HTR-8/SVneo (cell line): Measurements from ENCODE around the gene SLC15A3.
"Not testable (repeated sequence)": the region's sequence is repeated elsewhere in the genome, so short reads cannot be mapped to it uniquely, and the experiment has no call there.

Experiments used
- DNase-seq: peaks from one replicate; pipeline ENCODE4 v3.0.0; 2011; ENCODE audit warnings: low spot score, mixed read lengths; ENCODE audit not compliant: insufficient read length
- FAIRE-seq: peaks from 2 replicates; lab custom pipeline; 2011; peaks lifted over from hg19 to GRCh38; lab: Jason Lieb, UNC

The SLC15A3 gene

DNA sequence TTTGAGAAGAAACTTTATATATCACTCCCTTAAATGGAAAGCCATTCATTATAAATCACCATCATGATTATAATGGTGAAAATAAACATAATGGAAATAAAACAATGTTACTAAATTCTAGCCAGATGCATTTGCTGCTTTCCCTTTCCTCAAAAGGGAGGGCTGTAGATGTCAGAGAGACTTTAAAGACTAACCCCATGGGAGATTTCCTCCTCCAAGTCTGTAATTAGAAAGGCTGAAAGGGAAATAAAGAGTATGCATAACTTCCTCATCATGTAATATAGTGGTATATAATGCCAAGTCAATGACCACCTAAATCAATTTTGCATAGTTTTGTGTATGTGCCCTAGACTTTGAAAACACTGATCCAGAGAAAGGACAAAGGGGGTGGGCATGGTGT lies 25.9 kb upstream of the SLC15A3 start:
- FAIRE-seq = no peak
- no peak for DNase-seq

DNA sequence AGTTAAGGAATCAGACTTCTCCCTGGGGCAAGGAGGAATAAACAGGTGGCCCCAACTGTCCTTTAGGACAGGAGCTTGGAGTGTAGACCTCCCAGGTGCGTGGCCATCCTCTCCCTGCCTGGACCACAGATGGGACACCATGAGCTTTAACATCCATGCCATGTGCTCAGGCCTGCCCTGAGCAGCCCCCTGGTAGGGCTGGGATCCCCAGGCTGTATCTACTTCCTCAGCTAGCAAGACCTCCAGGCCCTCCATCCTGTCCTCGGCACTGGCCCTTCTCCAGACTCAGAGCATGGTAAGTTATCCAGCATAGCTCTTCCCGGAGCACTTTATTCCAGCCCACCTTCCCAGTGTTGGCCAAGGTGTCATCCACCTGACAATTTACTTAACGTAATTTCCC lies 25.2 kb upstream of the SLC15A3 start:
- DNase-seq (no peak), FAIRE-seq (no peak)

DNA sequence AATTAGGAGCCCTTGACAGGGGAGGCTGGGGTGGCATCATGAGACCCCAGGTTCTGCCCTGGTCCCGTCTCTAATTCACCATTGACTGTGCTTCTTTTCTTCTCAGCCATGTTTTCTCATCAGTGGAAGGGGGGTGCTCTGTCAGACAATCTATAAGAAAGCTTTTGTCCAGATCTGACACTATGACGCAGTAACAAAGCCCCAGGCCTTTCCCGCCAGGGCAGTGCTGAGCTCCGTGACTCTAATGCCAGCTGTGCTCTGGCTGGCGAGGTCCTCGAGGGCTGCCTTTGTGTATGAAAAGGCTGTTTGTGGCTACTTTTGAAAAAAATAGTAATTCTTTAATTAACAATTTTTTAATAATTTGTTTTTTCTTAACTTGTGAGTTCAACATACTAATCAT lies 22.8 kb upstream of the SLC15A3 start:
- DNase-seq = no peak
- no peak for FAIRE-seq

- FAIRE-seq = not testable (repeated sequence)
These were observed 22.3 kb upstream of the SLC15A3 start for GRCh38 chr11:60974316-60974715.

DNA sequence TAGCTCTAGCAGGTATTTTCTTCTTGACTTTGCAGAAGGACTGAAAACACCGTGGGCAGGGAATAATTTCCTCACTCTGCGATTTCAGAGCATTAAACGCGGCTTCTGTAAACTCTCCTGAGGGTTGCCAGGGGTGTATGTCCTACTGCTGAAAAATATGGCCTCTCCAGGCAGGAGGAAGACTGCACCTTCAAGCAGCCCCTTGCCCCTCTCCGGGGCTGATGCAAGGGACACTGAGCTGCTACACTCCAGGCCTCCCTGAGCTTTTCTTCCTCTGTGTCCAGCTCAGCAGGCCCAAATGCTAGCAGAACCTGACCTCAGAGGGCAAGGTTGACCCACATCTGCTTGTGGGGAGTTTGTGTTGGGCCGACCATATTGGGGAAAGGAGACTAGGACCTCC lies 21.7 kb upstream of the SLC15A3 start:
- no peak for DNase-seq
- no peak for FAIRE-seq

More at GRCh38 chr11:60974316-60974715, 22.3 kb upstream of the SLC15A3 start:
- DNase-seq = not testable (repeated sequence)

DNA sequence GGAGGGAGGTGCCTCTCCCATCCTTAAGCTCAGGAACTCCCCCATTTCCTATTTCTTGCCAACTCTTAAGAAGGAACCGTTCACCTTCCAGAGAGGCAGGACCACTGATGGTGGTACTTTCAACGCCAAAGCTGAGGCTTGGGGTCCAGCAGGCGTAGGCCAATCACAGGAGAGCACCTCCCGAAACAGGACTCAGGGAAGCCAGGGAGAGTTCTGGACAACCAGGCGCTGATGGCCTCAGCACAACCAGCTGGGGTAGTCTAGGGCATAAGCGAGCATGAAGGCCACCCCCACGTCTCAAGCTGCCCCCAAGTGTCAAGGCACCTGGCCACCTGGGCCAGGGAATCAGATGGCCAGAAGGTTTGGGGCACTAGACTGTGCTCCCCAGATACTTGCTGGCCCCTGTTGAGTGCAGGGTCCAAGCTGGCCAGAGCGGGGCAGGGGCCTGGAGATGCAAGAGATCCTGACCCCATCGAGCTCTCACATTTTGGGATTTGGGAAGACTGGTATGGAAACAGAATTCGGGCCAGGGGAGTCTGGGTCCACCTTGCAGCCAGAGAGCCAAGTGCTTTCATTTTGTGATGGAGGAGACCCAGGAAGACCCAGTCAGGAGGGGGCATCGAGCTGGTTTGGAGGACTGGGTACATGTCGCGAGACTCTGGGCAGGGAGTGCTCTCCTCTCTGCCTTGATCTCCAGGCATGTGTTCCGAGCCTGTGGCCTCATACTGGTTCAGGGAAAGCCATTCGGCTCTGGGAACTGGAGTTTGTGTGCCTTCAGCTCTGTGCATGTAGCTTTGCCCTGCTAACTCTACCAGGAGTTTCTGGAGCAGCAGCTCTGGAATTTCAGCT lies 20.4 kb upstream of the SLC15A3 start:
- FAIRE-seq (no peak), DNase-seq (no peak)

DNA sequence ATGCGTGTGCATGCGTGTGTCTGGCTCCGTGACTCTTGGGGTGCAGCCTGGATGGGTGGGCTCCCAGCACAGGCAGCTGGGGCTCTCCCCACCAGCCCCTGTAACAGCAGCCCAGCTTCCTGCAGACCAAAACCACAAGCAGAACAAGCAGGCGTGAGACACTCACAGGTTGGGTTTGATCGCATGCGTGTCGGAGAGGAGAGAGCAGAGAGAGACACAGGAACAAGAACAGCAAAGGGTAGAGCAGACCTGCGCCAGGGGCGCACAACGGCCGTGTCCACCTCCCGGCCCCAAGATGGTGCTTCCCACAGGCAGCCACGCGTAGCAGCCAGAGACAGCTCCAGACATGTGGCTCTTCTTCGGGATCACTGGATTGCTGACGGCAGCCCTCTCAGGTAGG lies 19.5 kb upstream of the SLC15A3 start, which contains the start of gene CD6:
CD6 (plus strand) TSS at position 161 of the 400 bp plus-strand sequence; CDS start at position 347, 186 bp downstream.
- DNase-seq (no peak), FAIRE-seq (no peak)

GRCh38 chr11:60970890-60971289 lies 18.9 kb upstream of the SLC15A3 start:
- FAIRE-seq = no peak
- no peak for DNase-seq

GRCh38 chr11:60970369-60970774 lies 18.4 kb upstream of the SLC15A3 start:
- FAIRE-seq (no peak), DNase-seq (no peak)

GRCh38 chr11:60968223-60968622 lies 16.2 kb upstream of the SLC15A3 start:
- FAIRE-seq = no peak
- no peak for DNase-seq

DNA sequence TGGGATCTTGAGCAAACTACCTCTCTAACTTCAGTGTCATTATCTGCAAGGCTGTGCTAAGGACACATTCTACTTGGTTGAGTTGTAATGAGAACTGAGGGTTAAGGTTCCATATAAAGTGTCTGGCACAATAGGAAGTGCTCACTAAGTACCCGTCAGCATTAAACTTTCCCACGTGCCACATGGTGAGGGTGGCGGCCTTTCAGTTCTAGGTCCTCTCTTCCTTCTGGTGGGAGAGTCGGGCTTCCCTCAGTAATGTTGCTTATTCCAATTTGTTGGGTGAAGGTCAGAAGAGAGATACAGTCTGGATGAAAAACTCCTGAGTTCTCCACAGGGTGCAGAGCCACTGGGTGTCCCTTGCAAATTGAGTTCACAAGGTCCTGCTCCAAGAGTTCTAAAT lies 14.9 kb upstream of the SLC15A3 start:
- DNase-seq (no peak), FAIRE-seq (no peak)

- DNase-seq (no peak), FAIRE-seq (no peak)
These were observed 12.8 kb upstream of the SLC15A3 start for GRCh38 chr11:60964801-60965200.

- FAIRE-seq = no peak
- no peak for DNase-seq
These were observed 8.4 kb upstream of the SLC15A3 start for GRCh38 chr11:60960405-60960804.

GRCh38 chr11:60959431-60959830 lies 7.5 kb upstream of the SLC15A3 start:
- DNase-seq = no peak
- FAIRE-seq = no peak

- no peak for DNase-seq
These were observed 5.2 kb upstream of the SLC15A3 start for GRCh38 chr11:60957188-60957587.

DNA sequence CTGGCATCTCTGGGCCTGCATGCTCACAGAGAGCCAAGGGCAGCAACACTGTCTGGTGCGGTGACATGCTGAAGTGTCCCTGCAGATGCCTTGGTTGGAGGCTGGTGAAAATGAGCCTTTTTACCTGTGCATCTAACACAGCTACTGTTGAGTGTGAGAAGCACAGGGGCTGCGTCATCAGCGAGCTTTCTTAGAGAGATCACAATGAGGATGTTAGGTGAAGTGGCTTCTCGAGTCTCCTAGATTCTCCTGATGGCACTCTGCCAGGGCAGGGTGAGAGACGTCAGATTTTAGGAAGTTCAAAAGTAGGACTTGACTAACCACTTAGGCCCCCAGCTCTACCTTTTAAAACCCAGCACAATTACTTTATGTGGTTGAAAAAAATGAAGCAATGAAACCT lies 3.6 kb upstream of the SLC15A3 start:
- no peak for FAIRE-seq

More at GRCh38 chr11:60957188-60957587, 5.2 kb upstream of the SLC15A3 start:
- no peak for FAIRE-seq

DNA sequence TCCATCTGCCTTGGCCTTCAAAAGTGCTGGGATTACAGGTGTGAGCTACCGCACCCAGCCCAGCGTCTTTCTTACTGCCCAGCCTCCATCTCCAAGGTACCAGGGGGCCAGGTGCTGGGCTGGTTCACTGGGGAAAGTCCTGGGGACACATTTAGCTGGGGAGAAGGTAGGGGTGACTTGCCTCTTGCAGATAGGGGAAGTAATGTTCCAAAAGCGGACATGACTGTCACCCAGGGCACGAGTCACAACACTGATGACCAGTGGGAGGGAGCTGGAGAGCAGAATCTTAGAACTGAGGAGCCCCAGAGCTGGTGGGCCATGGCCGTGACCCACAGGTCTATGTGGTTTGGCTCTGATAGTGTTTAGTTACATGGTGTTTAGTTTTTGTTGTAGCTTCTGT lies 2.4 kb upstream of the SLC15A3 start:
- FAIRE-seq (no peak), DNase-seq (no peak)

More for the DNA sequence above, 3.6 kb upstream of the SLC15A3 start:
- no peak for DNase-seq

DNA sequence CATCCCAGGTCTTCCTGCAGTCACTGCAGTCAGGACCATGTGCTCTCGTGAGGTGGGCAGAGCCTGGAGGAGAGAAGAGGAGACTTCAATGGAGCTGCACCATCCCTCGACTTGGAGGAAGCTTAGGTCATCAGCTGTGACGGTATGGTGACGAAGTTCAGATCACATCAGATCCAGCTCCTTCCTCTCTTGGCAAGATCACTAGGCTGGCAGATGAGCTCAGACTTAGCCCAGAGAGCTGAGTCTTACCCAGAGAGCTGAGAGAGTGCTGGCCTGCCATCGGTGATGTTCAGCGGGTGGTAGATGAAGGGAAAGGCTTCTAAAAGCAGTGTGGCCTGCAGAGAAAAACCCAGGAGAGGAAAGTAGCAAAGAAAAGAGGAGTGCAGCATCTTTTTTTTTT lies 1.8 kb upstream of the SLC15A3 start:
- no peak for DNase-seq
- no peak for FAIRE-seq

GRCh38 chr11:60952742-60953170 lies 780 bp upstream of the SLC15A3 start:
- DNase-seq = no peak

DNA sequence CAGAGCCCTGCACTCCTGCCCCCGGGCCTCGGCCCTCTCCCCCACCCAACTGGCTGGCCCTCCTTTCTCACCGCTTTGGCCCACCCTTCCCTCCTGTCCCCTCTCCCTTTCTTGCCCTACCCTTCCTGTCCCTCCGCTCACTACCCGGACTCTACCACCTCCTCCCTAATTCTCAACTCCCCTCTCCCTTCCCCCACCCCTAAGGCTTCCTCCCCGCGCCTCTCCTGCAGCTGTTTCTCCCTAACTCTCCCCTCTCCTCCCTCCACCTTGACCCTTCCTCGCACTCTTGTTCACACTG lies 421 bp downstream of the SLC15A3 start:
- DNase-seq (no peak), FAIRE-seq (no peak)

More at GRCh38 chr11:60952742-60953170, 780 bp upstream of the SLC15A3 start:
- FAIRE-seq = no peak

- DNase-seq (no peak), FAIRE-seq (no peak)
These were observed 907 bp downstream of the SLC15A3 start for GRCh38 chr11:60950933-60951605.
